Measurements from ENCODE around the gene PPP1R36. TPM values are rescaled to one million over a fixed set of nuclear protein-coding genes. Genes with fewer than 3 reads are reported as not detected.

The PPP1R36 gene
- total RNA-seq, 1 experiment from 2014 or later = 0.50 TPM

GRCh38 chr14:64601571-64601970, 51.8 kb downstream of the PPP1R36 start:
- Histone ChIP-seq H3K56ac (ENCODE audit: insufficient read length, low read depth, low read length) (no peak overlapping the region), H2BK12ac (ENCODE audit: insufficient read length, low read depth, low read length) (no peak overlapping the region), H4K5ac (ENCODE audit: insufficient read length, low read depth, low read length) (no peak overlapping the region), H2AFZ (ENCODE audit: low read length) (no peak overlapping the region), H3K4ac (ENCODE audit: low read depth, low read length) (no peak overlapping the region), H3K9me3 (ENCODE audit: control insufficient read depth, low read depth, low read length) (no peaks in the 10 kb centered on the region), H3K23me2 (ENCODE audit: insufficient read length, low read depth, low read length, poor library complexity, severe bottlenecking) (no peaks in the 10 kb centered on the region), H3K14ac (ENCODE audit: insufficient read depth, low read length) (no peak overlapping the region), H2BK20ac (ENCODE audit: low read depth, low read length, poor library complexity, severe bottlenecking) (no peak overlapping the region), H3K23ac (ENCODE audit: insufficient read length, low read depth, low read length) (no peak overlapping the region), H3K18ac (ENCODE audit: insufficient read length, low read depth, low read length) (no peak overlapping the region), H3K27me3 (ENCODE audit: insufficient read depth, low read length) (no peaks in the 10 kb centered on the region), H2BK5ac (ENCODE audit: insufficient read length, low read length) (no peak overlapping the region), H2BK15ac (ENCODE audit: low read depth, low read length) (no peak overlapping the region), H4K20me1 (ENCODE audit: control insufficient read depth, insufficient read depth, insufficient read length) (no peaks in the 10 kb centered on the region), H3K79me2 (ENCODE audit: insufficient read depth, low read length) (no peaks in the 10 kb centered on the region), H4K91ac (ENCODE audit: insufficient read length, low read depth, low read length) (no peak overlapping the region), H3K4me2 (ENCODE audit: insufficient read depth, insufficient read length, low read length) (no peak overlapping the region), H4K8ac (replicated peaks; ENCODE audit: insufficient read length, low read depth, low read length) (no peak overlapping the region), H3K9ac (ENCODE audit: extremely low read depth, insufficient read length, low read length) (no peak overlapping the region), H3K4me1 (ENCODE audit: insufficient read depth, low read length) (no peaks in the 10 kb centered on the region), H3K27ac (ENCODE audit: insufficient read length, low read depth, low read length) (no peak overlapping the region), H3K79me1 (ENCODE audit: insufficient read depth, low read depth, low read length, poor library complexity, severe bottlenecking) (no peaks in the 10 kb centered on the region), H2AK5ac (ENCODE audit: insufficient read length, low read length) (no peak overlapping the region), H3T11ph (ENCODE audit: low read length) (no peak overlapping the region), H2BK120ac (ENCODE audit: low read depth, low read length, poor library complexity, severe bottlenecking) (no peak overlapping the region)
- Mint-ChIP-seq H3K4me1 (peaks cover 0 to 4% of the 10 kb centered on the region in 2 experiments; a peak in 2 of 4 replicates), H3K36me3 (ENCODE audit: insufficient read depth in 1 of 3, low read depth in 3 of 3) (no peaks in the 10 kb centered on the region), H3K9me3 (no peaks in the 10 kb centered on the region), H3K27ac (no peak overlapping the region), H3K4me3 (no peak overlapping the region), H3K27me3 (ENCODE audit: low read depth) (peaks cover 3% of the 10 kb centered on the region; the same call in 1 of the 2 replicates)
- DNase-seq = no peak
- no peak for TF ChIP-seq CTCF (conservative IDR thresholded peaks at IDR 0.05)
- no CpG with 5 or more reads among the region's 38 CpGs for WGBS (ENCODE audit: extremely low coverage, insufficient read length, low lambda C conversion rate)

Data from H9 (cell line).